HepG2 (cell line): Measurements from ENCODE around the gene PPIL6. TPM values are rescaled to one million over a fixed set of nuclear protein-coding genes. Genes with fewer than 3 reads are reported as not detected.
"Not testable (repeated sequence)": the region's sequence is repeated elsewhere in the genome, so short reads cannot be mapped to it uniquely, and the experiment has no call there.

Experiments
- ATAC-seq: fragments of 200-7000 bp; cut with Tn5 transposase; 3 replicates; pipeline ENCODE4 v1.9.1; 2020; ENCODE audit warnings: mild to moderate bottlenecking, moderate library complexity
- BruUV-seq: library from RNA; stranded (reverse); fragments of 400-500 nt; replicated peaks from 2 replicates; lab custom pipeline; 2021; lab: Mats Ljungman, UMichigan
- CTCF ChIA-PET: fragments of 300-600 bp; formaldehyde crosslinking; extraction: SDS; loops from one replicate; lab custom pipeline; 2021; ENCODE audit warnings: low total read pairs, inconsistent platforms, low intra/inter-chr PET ratio; lab: Yijun Ruan, JAX
- POLR2A ChIA-PET: fragments of 350-600 bp; sonication (Branson Sonifier 250); formaldehyde crosslinking; loops from one replicate; lab custom pipeline; 2020; ENCODE audit warnings: antibody characterized with exemption, inconsistent platforms; lab: Yijun Ruan, JAX
- DNase-seq: peaks from one replicate; pipeline ENCODE4 v3.0.0-alpha.2; 2015; ENCODE audit warnings: low spot score
- FAIRE-seq: peaks from 3 replicates; lab custom pipeline; 2011; peaks lifted over from hg19 to GRCh38; lab: Jason Lieb, UNC
- H2AFZ ChIP-seq: one replicate; pipeline ENCODE4 v1.6.1; 2011; ENCODE audit warnings: low read length, inconsistent platforms
- H3K27ac ChIP-seq: fragments of 300-600 bp; 3 replicates; pipeline ENCODE4 v1.8.0; 2011; ENCODE audit warnings: mixed run types, mild to moderate bottlenecking, mixed read lengths, low read length, inconsistent platforms; ENCODE audit not compliant: insufficient read depth; ENCODE audit errors: extremely low read length
- H3K27me3 ChIP-seq, 2 experiments: fragments of 200-600 bp in 1 of 2; 2 replicates in 1 of 2; 3 replicates in 1 of 2; pipeline versions ENCODE4 v1.6.0 to v1.8.0; 2011; ENCODE audit warnings: low read length in 2 of 2, mild to moderate bottlenecking in 2 of 2, moderate library complexity in 2 of 2, inconsistent platforms in 1 of 2; ENCODE audit not compliant: insufficient read depth in 2 of 2, control insufficient read depth in 1 of 2
- H3K36me3 ChIP-seq, 2 experiments: fragments of 200-600 bp in 1 of 2; replicated peaks in 1 of 2; 2 replicates in 1 of 2; 3 replicates in 1 of 2; pipeline versions ENCODE4 v1.5.1 to v1.8.0; 2011; ENCODE audit warnings: low read length in 2 of 2, inconsistent platforms in 1 of 2; ENCODE audit not compliant: insufficient read depth in 2 of 2, control insufficient read depth in 1 of 2
- H3K4me1 ChIP-seq: 2 replicates; pipeline ENCODE4 v1.5.1; 2012; ENCODE audit warnings: low read length, inconsistent platforms; ENCODE audit not compliant: insufficient read depth
- H3K4me2 ChIP-seq: 2 replicates; pipeline ENCODE4 v1.6.0; 2011; ENCODE audit warnings: low read depth, low read length, inconsistent platforms
- H3K4me3 ChIP-seq, 3 experiments: fragments of 200-600 bp in 1 of 3; sonication (generic), shearing (Covaris generic) in 1 of 3; replicated peaks in 1 of 3; 2 replicates each; pipeline ENCODE4 v1.5.1; 2011 to 2016; ENCODE audit warnings: low read length in 3 of 3, inconsistent platforms in 2 of 3, low read depth in 2 of 3, mild to moderate bottlenecking in 2 of 3, control low read depth in 1 of 3, mixed read lengths in 1 of 3; ENCODE audit not compliant: insufficient read depth in 1 of 3
- H3K79me2 ChIP-seq: one replicate; pipeline ENCODE4 v1.6.1; 2011; ENCODE audit warnings: low read length, inconsistent platforms; ENCODE audit not compliant: insufficient read depth
- H3K9ac ChIP-seq: 2 replicates; pipeline ENCODE4 v1.6.0; 2011; ENCODE audit warnings: mild to moderate bottlenecking, low read depth, low read length, inconsistent platforms; ENCODE audit not compliant: insufficient read depth
- H3K9me3 ChIP-seq: 2 replicates; pipeline ENCODE4 v1.5.1; 2012; ENCODE audit warnings: mild to moderate bottlenecking, low read length
- H4K20me1 ChIP-seq: 2 replicates; pipeline ENCODE4 v1.6.0; 2011; ENCODE audit warnings: inconsistent platforms, mild to moderate bottlenecking, low read length, moderate library complexity; ENCODE audit not compliant: insufficient read depth
- AGO1 ChIP-seq: fragments of 200-400 bp; formaldehyde crosslinking; IDR thresholded peaks from 2 replicates; pipeline ENCODE4 v1.6.1; 2017; ENCODE audit warnings: mild to moderate bottlenecking, low read depth, low read length, moderate library complexity; ENCODE audit not compliant: poor library complexity, severe bottlenecking
- ATF1 ChIP-seq: IDR thresholded peaks from 2 replicates; pipeline ENCODE4 v1.6.1; 2016; ENCODE audit warnings: mild to moderate bottlenecking, control low read depth
- CEBPB ChIP-seq: IDR thresholded peaks from 2 replicates; pipeline ENCODE4 v1.6.1; 2011; ENCODE audit warnings: low read depth, low read length, improper control_type of control experiment, borderline replicate concordance
- ETS1 ChIP-seq: sonication (generic); formaldehyde crosslinking; IDR thresholded peaks from 2 replicates; pipeline ENCODE4 v1.4.0; 2020; ENCODE audit warnings: missing genetic modification reagents
- ETV5 ChIP-seq: IDR thresholded peaks from 2 replicates; pipeline ENCODE4 v1.6.1; 2018; ENCODE audit warnings: missing biosample characterization, missing genetic modification reagents, inconsistent platforms, borderline replicate concordance
- KDM2A ChIP-seq: sonication (generic); formaldehyde crosslinking; IDR thresholded peaks from 2 replicates; pipeline ENCODE4 v1.4.0; 2020; ENCODE audit warnings: low read depth, missing genetic modification reagents, borderline replicate concordance
- RBFOX2 ChIP-seq: fragments of 200-400 bp; formaldehyde crosslinking; IDR thresholded peaks from 2 replicates; pipeline ENCODE4 v1.6.1; 2017; ENCODE audit warnings: low read depth, mild to moderate bottlenecking, low read length
- ZNF275 ChIP-seq: sonication (generic); formaldehyde crosslinking; IDR thresholded peaks from 2 replicates; pipeline ENCODE4 v1.8.0; 2022; ENCODE audit warnings: missing genetic modification reagents, mild to moderate bottlenecking, inconsistent platforms, borderline replicate concordance
- ZNF282 ChIP-seq: fragments of 450-650 bp; IDR thresholded peaks from 2 replicates; pipeline ENCODE4 v1.6.1; 2018; ENCODE audit not compliant: partially characterized antibody
- ZNF446 ChIP-seq: sonication (generic); formaldehyde crosslinking; IDR thresholded peaks from 2 replicates; pipeline ENCODE4 v1.5.0; 2020; ENCODE audit warnings: mild to moderate bottlenecking, missing genetic modification reagents
- ZNF598 ChIP-seq: sonication (generic); formaldehyde crosslinking; IDR thresholded peaks from 2 replicates; pipeline ENCODE4 v1.5.1; 2020; ENCODE audit warnings: mild to moderate bottlenecking, missing genetic modification reagents, borderline replicate concordance
- ZNF619 ChIP-seq: sonication (generic); formaldehyde crosslinking; IDR thresholded peaks from 2 replicates; pipeline ENCODE4 v1.4.0; 2020; ENCODE audit warnings: mild to moderate bottlenecking, missing genetic modification reagents
- ZNF720 ChIP-seq: sonication (generic); formaldehyde crosslinking; IDR thresholded peaks from 2 replicates; pipeline ENCODE4 v1.4.0; 2020; ENCODE audit warnings: missing genetic modification reagents
- WGBS: methylation state at CpG from one replicate; pipeline ENCODE4 v1.1.6; 2017; ENCODE audit warnings: low lambda C conversion rate; 5-methylcytosine and 5-hydroxymethylcytosine counted together
- in situ Hi-C: cut with HindIII; loops from 2 replicates; pipeline ENCODE4 v1.10.0; 2017; ENCODE audit warnings: low pct_unique_long_range_greater_than_20kb; ENCODE audit not compliant: extremely low pct_ligation_motif_present
- intact Hi-C: fragments of 100-400 bp; cut with micrococcal nuclease; formaldehyde crosslinking; loops from one replicate; pipeline ENCODE4 v1.10.0; 2022; ENCODE audit not compliant: unreplicated experiment
- polyA plus RNA-seq, 8 experiments: library from polyadenylated mRNA; depleted of rRNA in 3 of 8; stranded (reverse) in 7 of 8; unstranded in 1 of 8; fragments of >200 nt; fragmentation: Illumina TruSeq in 4 of 8; extraction: Trizol in 4 of 8; gene quantifications; 2 replicates each; pipeline versions ENCODE4 v1.2.1 to v1.2.3, GENCODE V29; 2011 to 2016; ENCODE audit warnings: low read depth in 4 of 8, missing spikeins in 1 of 8, mixed read lengths in 1 of 8; ENCODE audit not compliant: insufficient read depth in 1 of 8
- total RNA-seq, 5 experiments: library from RNA; depleted of rRNA; stranded (reverse); fragments of >200 nt; fragmentation: Illumina TruSeq; extraction: Trizol; gene quantifications; 2 replicates each; pipeline ENCODE4 v1.2.3, GENCODE V29; 2016; ENCODE audit warnings: low read depth in 1 of 5
- TF ChIP-seq, protein P1 (sequence below): sonication (generic); formaldehyde crosslinking; IDR thresholded peaks from 2 replicates; pipeline ENCODE4 v1.4.0; 2020; ENCODE audit warnings: mild to moderate bottlenecking, missing genetic modification reagents

PPIL6 gene
- total and polyA plus RNA-seq, 2 of the 13 experiments (the other 11 are each of a cell fraction or from before 2014, with no cell fraction given): 0.22 to 0.46 TPM

DNA sequence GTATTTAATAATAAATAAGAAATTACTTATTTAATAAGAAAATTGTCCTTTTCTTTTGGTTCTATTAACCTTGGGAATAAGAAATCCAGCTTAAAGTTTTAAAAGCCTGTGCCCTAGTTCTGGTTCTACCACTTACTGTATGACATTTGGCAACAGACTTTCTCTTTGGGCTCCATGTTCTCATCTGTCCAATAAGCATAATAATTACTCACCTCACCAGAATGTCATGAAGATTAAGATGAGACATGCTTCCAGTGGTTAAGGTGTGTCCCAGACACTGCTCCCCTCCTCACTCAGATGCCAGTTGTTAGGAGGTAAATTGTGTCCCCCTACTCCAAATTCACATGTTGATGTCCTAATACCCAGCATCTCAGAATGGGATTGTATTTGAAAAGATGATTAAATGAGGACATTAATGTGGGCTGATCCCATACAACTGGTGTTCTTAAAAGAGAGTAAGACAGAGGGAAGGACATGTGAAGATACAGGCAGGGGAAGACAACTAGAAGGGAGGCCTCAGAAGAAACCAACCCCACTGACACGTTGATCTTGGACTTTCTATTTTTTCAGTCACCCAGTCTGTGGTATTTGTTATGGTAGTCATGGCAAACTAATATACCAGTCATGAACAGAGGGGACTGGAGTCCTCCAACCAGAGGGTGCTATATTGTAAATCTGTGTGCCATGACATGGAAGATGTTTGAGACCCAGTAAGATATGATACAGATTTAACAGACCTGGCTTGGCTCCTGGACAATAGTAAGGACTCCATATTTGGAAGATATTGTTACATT is 21.5 kb upstream of the PPIL6 start:
- no peaks in the 10 kb centered on the region for H3K27me3 ChIP-seq
- no peak for FAIRE-seq
- WGBS: 94% methylated on average over 1 of the region's 1 CpG
- TF ChIP-seq ZNF275 (no peak), ZNF619 (CRISPR knock-in tag) (no peak), ZNF282 (no peak), RBFOX2 (no peak), ETV5 (CRISPR knock-in tag) (no peak), AGO1 (no peak), KDM2A (CRISPR knock-in tag) (no peak), ZNF598 (CRISPR knock-in tag) (no peak), ZNF446 (CRISPR knock-in tag) (no peak), ETS1 (no peak), ATF1 (CRISPR knock-in tag) (no peak), ZNF720 (CRISPR knock-in tag) (no peak), CEBPB (no peak)
- TF ChIP-seq, protein P1, sequence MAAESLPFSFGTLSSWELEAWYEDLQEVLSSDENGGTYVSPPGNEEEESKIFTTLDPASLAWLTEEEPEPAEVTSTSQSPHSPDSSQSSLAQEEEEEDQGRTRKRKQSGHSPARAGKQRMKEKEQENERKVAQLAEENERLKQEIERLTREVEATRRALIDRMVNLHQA (CRISPR knock-in tag): no peak
- no TSS peak for BruUV-seq
- H3K36me3 ChIP-seq: peaks cover 7 to 28% of the 10 kb centered on the region in 2 experiments; a peak in 4 of 5 replicates
- H3K4me2 ChIP-seq: no peak overlapping the region
- peaks cover 4% of the 10 kb centered on the region; the same call in 1 of the 2 replicates for H3K4me1 ChIP-seq
- POLR2A ChIA-PET: no interaction called here
- no peak for DNase-seq
- CTCF ChIA-PET: no interaction called here
- no peak overlapping the region for H3K4me3 ChIP-seq
- no peak overlapping the region for H3K9ac ChIP-seq
- intact Hi-C loops (no loop called here), in situ Hi-C loops (no loop called here)
- H3K79me2 ChIP-seq: no peaks in the 10 kb centered on the region
- ATAC-seq: no peak
- no peak overlapping the region for H2AFZ ChIP-seq
- H4K20me1 ChIP-seq: no peaks in the 10 kb centered on the region
- H3K9me3 ChIP-seq: no peaks in the 10 kb centered on the region
- no peak overlapping the region for H3K27ac ChIP-seq

DNA sequence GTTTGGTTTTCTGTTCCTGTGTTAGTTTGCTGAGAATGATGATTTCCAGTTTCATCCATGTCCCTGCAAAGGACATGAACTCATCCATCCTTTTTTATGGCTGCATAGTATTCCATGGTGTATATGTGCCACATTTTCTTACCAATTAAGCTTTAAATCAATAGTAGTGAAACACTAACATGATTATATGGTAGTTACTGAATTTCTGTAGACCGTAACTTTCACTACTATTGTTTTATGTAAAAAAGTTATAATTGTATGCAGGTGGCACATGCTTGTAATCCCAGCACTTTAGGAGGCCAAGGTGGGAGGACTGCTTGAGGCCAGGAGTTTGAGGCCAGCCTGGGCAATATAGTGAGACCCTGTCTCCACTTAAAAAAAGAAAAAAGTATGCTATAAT is 20.8 kb upstream of the PPIL6 start:
- FAIRE-seq, H3K4me2 ChIP-seq, BruUV-seq, H3K9ac ChIP-seq, ATAC-seq, H3K27ac ChIP-seq, CTCF ChIA-PET, H3K9me3 ChIP-seq, H2AFZ ChIP-seq, intact Hi-C loops, H3K79me2 ChIP-seq, POLR2A ChIA-PET, H3K27me3 ChIP-seq, in situ Hi-C loops, H4K20me1 ChIP-seq, H3K4me3 ChIP-seq, DNase-seq: not testable (repeated sequence)
- Histone ChIP-seq H3K36me3 (peaks cover 6 to 27% of the 10 kb centered on the region in 2 experiments; a peak in 4 of 5 replicates), H3K4me1 (peaks cover 11% of the 10 kb centered on the region)
- WGBS: 97% methylated on average over 1 of the region's 1 CpG
